PC-3 (cell line): ENCODE results near the gene TMEM119. TPM values are rescaled to one million over a fixed set of nuclear protein-coding genes. Genes with fewer than 3 reads are reported as not detected.

Experiments used
- ATAC-seq: fragments of 200-7000 bp; cut with Tn5 transposase; 2 replicates; pipeline ENCODE4 v1.9.1; 2020; ENCODE audit warnings: mild to moderate bottlenecking, moderate library complexity
- BruUV-seq: library from RNA; stranded (reverse); fragments of 400-500 nt; replicated peaks from 2 replicates; lab custom pipeline; 2021; lab: Mats Ljungman, UMichigan
- CTCF ChIA-PET: fragments of 300-600 bp; sonication (Branson Sonifier 250); formaldehyde crosslinking; loops from one replicate; lab custom pipeline; 2022; ENCODE audit warnings: antibody characterized with exemption; lab: Charles Lee
- POLR2A ChIA-PET: fragments of 300-600 bp; sonication (Branson Sonifier 250); formaldehyde crosslinking; loops from one replicate; lab custom pipeline; 2022; ENCODE audit warnings: antibody characterized with exemption; ENCODE audit not compliant: unreplicated experiment; lab: Charles Lee
- DNase-seq: peaks from one replicate; pipeline ENCODE4 v3.0.0-alpha.2; 2015
- H2AFZ ChIP-seq: fragments of 300-600 bp; sonication (generic); 2 replicates; pipeline ENCODE4 v1.6.0; 2016; ENCODE audit warnings: antibody characterized with exemption, low read length
- H3F3A ChIP-seq: fragments of 300-600 bp; sonication (generic); one replicate; pipeline ENCODE4 v1.6.0; 2017; ENCODE audit warnings: antibody characterized with exemption, low read length, control low read depth, mild to moderate bottlenecking; ENCODE audit not compliant: unreplicated experiment
- H3K27ac ChIP-seq: fragments of 300-600 bp; sonication (generic); 2 replicates; pipeline ENCODE4 v1.5.1; 2016; ENCODE audit warnings: mild to moderate bottlenecking, low read length
- H3K27me3 ChIP-seq: fragments of 300-600 bp; sonication (generic); 2 replicates; pipeline ENCODE4 v1.6.1; 2016; ENCODE audit warnings: low read length, mixed read lengths
- H3K36me3 ChIP-seq: fragments of 300-600 bp; sonication (generic); 2 replicates; pipeline ENCODE4 v1.6.1; 2016; ENCODE audit warnings: low read depth, mixed run types, low read length, mixed read lengths
- H3K4me1 ChIP-seq: fragments of 300-600 bp; sonication (generic); 2 replicates; pipeline ENCODE4 v1.5.1; 2016; ENCODE audit warnings: low read length; ENCODE audit not compliant: insufficient read depth
- H3K4me2 ChIP-seq: fragments of 300-600 bp; sonication (generic); 2 replicates; pipeline ENCODE4 v1.6.0; 2016; ENCODE audit warnings: low read length
- H3K4me3 ChIP-seq: fragments of 300-600 bp; sonication (generic); 2 replicates; pipeline ENCODE4 v1.5.1; 2016; ENCODE audit warnings: mild to moderate bottlenecking, low read length, mixed read lengths
- H3K79me2 ChIP-seq: fragments of 300-600 bp; sonication (generic); 2 replicates; pipeline ENCODE4 v1.6.1; 2017; ENCODE audit warnings: low read length, mixed read lengths
- H3K9ac ChIP-seq: fragments of 300-600 bp; sonication (generic); 2 replicates; pipeline ENCODE4 v1.6.0; 2016; ENCODE audit warnings: mild to moderate bottlenecking, low read length
- H3K9me2 ChIP-seq: fragments of 300-600 bp; sonication (generic); replicated peaks from 2 replicates; pipeline ENCODE4 v1.6.1; 2016; ENCODE audit warnings: mixed run types, low read length, mixed read lengths
- H3K9me3 ChIP-seq: fragments of 300-600 bp; sonication (generic); 2 replicates; pipeline ENCODE4 v1.6.1; 2016; ENCODE audit warnings: low read length, mixed read lengths
- H4K20me1 ChIP-seq: fragments of 300-600 bp; sonication (generic); 2 replicates; pipeline ENCODE4 v1.6.1; 2016; ENCODE audit warnings: low read length, mixed read lengths
- EZH2 ChIP-seq: fragments of 300-600 bp; sonication (generic); IDR thresholded peaks from one replicate; pipeline ENCODE4 v1.6.1; 2017; ENCODE audit warnings: antibody characterized with exemption, mild to moderate bottlenecking, low read length; ENCODE audit not compliant: unreplicated experiment
- EZH2phosphoT487 ChIP-seq: fragments of 300-600 bp; sonication (generic); IDR thresholded peaks from 2 replicates; pipeline ENCODE4 v1.6.1; 2018; ENCODE audit warnings: mild to moderate bottlenecking, antibody characterized with exemption, low read length, borderline replicate concordance
- intact Hi-C: fragments of 100-400 bp; cut with micrococcal nuclease; formaldehyde crosslinking; loops from 2 replicates; pipeline ENCODE4 v1.9.0; 2023
- total RNA-seq: library from RNA; depleted of rRNA; stranded (reverse); fragments of >200 nt; gene quantifications from 2 replicates; pipeline ENCODE4 v1.2.3, GENCODE V29; 2014
- TF ChIP-seq, protein P1 (sequence below): fragments of 300-600 bp; sonication (generic); conservative IDR thresholded peaks from 2 replicates; pipeline ENCODE4 v1.5.1; 2017; ENCODE audit warnings: antibody characterized with exemption, low read depth, mild to moderate bottlenecking, low read length

TMEM119 gene
- total RNA-seq, 1 experiment from 2014 or later, result not detected

- intact Hi-C loops, result no loop called here
- Histone ChIP-seq H3K36me3 (no peaks in the 10 kb centered on the region), H2AFZ (no peak overlapping the region), H3K27me3 (no peaks in the 10 kb centered on the region), H3K4me3 (no peak overlapping the region), H3F3A (no peaks in the 10 kb centered on the region), H3K9me2 (no peaks in the 10 kb centered on the region), H3K27ac (no peak overlapping the region), H3K4me2 (no peak overlapping the region), H3K79me2 (no peaks in the 10 kb centered on the region), H3K4me1 (no peaks in the 10 kb centered on the region; the same call in 1 of the 2 replicates), H4K20me1 (no peaks in the 10 kb centered on the region), H3K9me3 (no peaks in the 10 kb centered on the region), H3K9ac (no peak overlapping the region)
- CTCF ChIA-PET, result no interaction called here
- ATAC-seq (no peak), DNase-seq (no peak)
- no TSS peak for BruUV-seq
- POLR2A ChIA-PET, result interaction anchor here (0.6 kb wide), 1 partner anchor 15 kb away, joined by 3 read pairs; no protein-coding TSS in a partner anchor
- TF ChIP-seq, protein P1, sequence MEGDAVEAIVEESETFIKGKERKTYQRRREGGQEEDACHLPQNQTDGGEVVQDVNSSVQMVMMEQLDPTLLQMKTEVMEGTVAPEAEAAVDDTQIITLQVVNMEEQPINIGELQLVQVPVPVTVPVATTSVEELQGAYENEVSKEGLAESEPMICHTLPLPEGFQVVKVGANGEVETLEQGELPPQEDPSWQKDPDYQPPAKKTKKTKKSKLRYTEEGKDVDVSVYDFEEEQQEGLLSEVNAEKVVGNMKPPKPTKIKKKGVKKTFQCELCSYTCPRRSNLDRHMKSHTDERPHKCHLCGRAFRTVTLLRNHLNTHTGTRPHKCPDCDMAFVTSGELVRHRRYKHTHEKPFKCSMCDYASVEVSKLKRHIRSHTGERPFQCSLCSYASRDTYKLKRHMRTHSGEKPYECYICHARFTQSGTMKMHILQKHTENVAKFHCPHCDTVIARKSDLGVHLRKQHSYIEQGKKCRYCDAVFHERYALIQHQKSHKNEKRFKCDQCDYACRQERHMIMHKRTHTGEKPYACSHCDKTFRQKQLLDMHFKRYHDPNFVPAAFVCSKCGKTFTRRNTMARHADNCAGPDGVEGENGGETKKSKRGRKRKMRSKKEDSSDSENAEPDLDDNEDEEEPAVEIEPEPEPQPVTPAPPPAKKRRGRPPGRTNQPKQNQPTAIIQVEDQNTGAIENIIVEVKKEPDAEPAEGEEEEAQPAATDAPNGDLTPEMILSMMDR, result no peak
- no peak for TF ChIP-seq EZH2
- no peak for TF ChIP-seq EZH2phosphoT487
Measured at GRCh38 chr12:108638141-108638827, 40.4 kb upstream of the TMEM119 start.

GRCh38 chr12:108637222-108637971 lies 39.5 kb upstream of the TMEM119 start:
- H3K27ac ChIP-seq, result no peak overlapping the region
- H3K4me2 ChIP-seq, result no peak overlapping the region
- H3K4me1 ChIP-seq, result no peaks in the 10 kb centered on the region; the same call in 1 of the 2 replicates
- no peaks in the 10 kb centered on the region for H3K9me2 ChIP-seq
- no peaks in the 10 kb centered on the region for H3K9me3 ChIP-seq
- intact Hi-C loops, result no loop called here
- ATAC-seq (no peak), DNase-seq (no peak)
- no peak overlapping the region for H3K4me3 ChIP-seq
- H3K36me3 ChIP-seq, result no peaks in the 10 kb centered on the region
- no peaks in the 10 kb centered on the region for H4K20me1 ChIP-seq
- BruUV-seq, result no TSS peak
- H3K79me2 ChIP-seq, result no peaks in the 10 kb centered on the region
- no peaks in the 10 kb centered on the region for H3F3A ChIP-seq
- CTCF ChIA-PET, result no interaction called here
- TF ChIP-seq EZH2 (no peak), EZH2phosphoT487 (no peak)
- TF ChIP-seq, protein P1, result no peak
- POLR2A ChIA-PET, result interaction anchor here (0.6 kb wide), 1 partner anchor 16 kb away, joined by 3 read pairs; no protein-coding TSS in a partner anchor
- no peak overlapping the region for H3K9ac ChIP-seq
- H2AFZ ChIP-seq, result no peak overlapping the region
- H3K27me3 ChIP-seq, result no peaks in the 10 kb centered on the region
